ENCODE results near the gene ITGA2. TPM values are rescaled to one million over a fixed set of nuclear protein-coding genes. Genes with fewer than 3 reads are reported as not detected.

Gene ITGA2
- total and polyA plus RNA-seq, 3 donors from 2014 or later = 0.90 to 1.7 (median 1.0) TPM

DNA sequence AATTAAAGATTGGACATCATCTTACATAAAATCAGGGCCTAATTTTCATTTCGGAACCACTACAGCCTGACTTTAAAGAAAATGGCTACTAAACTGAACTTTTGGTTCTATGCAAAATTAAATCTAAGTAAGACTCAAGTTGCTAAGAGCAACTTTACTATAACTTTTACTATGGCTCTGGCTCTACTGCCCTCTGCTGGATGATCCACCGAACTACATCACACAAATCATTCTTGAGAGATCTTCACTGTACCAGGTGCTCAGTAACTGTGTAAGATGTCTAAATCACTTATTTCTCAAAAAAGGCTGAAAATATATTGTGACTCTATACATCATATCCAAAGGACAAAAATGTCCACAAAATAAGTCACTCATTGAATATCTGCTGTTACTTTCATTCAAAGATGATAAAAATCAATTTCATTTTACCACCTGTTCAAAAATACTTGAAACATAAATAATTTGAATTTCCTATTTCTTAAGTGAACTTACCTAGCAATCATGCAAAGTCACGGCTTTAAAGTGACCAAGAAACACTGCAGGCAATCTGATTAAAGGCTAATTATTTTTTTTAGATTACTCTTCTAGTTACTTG, 106.9 kb downstream of the ITGA2 start:
- Histone ChIP-seq H3K27me3 (no peaks in the 10 kb centered on the region), H3K9me3 (no peaks in the 10 kb centered on the region), H3K4me1 (no peaks in the 10 kb centered on the region), H3K27ac (no peak overlapping the region), H3K36me3 (ENCODE audit: low read depth, missing control alignments) (no peaks in the 10 kb centered on the region), H3K4me3 (no peak overlapping the region)
- intact Hi-C loops (cut with DNase I; ENCODE audit: low total_unique reads) = no loop called here
- 32 to 36% methylated on average over 3 of the region's 3 CpGs for WGBS, 2 donors
- DNase-seq = peak; percentile 81
- TF ChIP-seq, protein P1, sequence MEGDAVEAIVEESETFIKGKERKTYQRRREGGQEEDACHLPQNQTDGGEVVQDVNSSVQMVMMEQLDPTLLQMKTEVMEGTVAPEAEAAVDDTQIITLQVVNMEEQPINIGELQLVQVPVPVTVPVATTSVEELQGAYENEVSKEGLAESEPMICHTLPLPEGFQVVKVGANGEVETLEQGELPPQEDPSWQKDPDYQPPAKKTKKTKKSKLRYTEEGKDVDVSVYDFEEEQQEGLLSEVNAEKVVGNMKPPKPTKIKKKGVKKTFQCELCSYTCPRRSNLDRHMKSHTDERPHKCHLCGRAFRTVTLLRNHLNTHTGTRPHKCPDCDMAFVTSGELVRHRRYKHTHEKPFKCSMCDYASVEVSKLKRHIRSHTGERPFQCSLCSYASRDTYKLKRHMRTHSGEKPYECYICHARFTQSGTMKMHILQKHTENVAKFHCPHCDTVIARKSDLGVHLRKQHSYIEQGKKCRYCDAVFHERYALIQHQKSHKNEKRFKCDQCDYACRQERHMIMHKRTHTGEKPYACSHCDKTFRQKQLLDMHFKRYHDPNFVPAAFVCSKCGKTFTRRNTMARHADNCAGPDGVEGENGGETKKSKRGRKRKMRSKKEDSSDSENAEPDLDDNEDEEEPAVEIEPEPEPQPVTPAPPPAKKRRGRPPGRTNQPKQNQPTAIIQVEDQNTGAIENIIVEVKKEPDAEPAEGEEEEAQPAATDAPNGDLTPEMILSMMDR (IDR thresholded peaks at IDR 0.05) = peak; percentile 73 to 81 (median 78)
- no peak for TF ChIP-seq POLR2A (IDR thresholded peaks at IDR 0.05)

DNA sequence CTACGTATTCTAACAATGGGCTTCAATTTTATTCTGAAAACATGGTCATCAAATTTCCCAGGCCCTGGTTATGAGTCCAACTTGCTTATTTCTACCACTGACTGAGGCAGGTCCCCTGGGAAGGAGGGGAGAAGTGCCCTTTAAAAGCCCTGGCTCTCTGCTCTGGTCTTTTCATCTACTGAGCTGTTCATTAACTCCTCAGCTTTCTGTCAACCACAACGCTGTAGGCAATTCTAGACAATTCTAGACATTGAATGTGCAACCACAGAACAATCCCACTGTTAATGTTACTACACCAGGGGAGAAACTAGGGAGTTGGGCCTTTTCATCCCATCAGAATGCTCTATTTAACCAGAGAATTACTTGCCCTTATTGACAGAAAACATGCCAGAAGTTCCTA, 110.4 kb downstream of the ITGA2 start:
- DNase-seq = no peak
- no peak overlapping the region for H3K4me3 ChIP-seq
- no peaks in the 10 kb centered on the region for H3K9me3 ChIP-seq
- no peak overlapping the region for H3K27ac ChIP-seq
- no peaks in the 10 kb centered on the region for H3K4me1 ChIP-seq
- TF ChIP-seq, protein P1 (IDR thresholded peaks at IDR 0.05) = no peak
- no peak for TF ChIP-seq POLR2A (IDR thresholded peaks at IDR 0.05)
- no peaks in the 10 kb centered on the region for H3K36me3 ChIP-seq (ENCODE audit: low read depth, missing control alignments)
- intact Hi-C loops (cut with DNase I; ENCODE audit: low total_unique reads) = no loop called here
- H3K27me3 ChIP-seq = no peaks in the 10 kb centered on the region
- 76 to 88% methylated on average over 2 of the region's 2 CpGs for WGBS, 2 donors

DNA sequence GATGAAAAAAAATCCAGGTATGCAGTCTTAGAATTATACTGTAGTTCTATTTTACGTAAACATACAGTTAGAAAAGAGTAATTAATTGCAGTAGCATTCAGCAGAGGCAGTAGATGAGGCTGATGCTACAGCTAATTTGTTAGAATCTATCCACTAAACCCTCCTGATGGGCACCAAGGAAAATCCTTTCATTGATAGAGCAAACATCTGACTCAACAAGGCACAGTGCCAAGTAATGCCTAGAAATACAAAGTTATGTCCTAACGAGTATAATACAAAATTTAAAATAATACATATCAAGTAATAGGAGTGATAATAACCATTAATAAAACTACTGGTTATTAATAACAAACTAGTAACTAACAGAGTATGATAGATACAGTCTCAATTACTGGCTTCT, 111.5 kb downstream of the ITGA2 start:
- Histone ChIP-seq H3K4me3 (no peak overlapping the region), H3K27me3 (no peaks in the 10 kb centered on the region), H3K36me3 (ENCODE audit: low read depth, missing control alignments) (no peaks in the 10 kb centered on the region), H3K4me1 (no peaks in the 10 kb centered on the region), H3K27ac (no peak overlapping the region), H3K9me3 (no peaks in the 10 kb centered on the region)
- TF ChIP-seq, protein P1 (IDR thresholded peaks at IDR 0.05) = no peak
- TF ChIP-seq POLR2A (IDR thresholded peaks at IDR 0.05) = no peak
- 82 to 84% methylated on average over 2 of the region's 2 CpGs for WGBS, 2 donors
- intact Hi-C loops (cut with DNase I; ENCODE audit: low total_unique reads) = loop anchor here (10.0 kb wide), 1 partner anchor 146 kb away; no protein-coding TSS in a partner anchor
- DNase-seq = no peak

DNA sequence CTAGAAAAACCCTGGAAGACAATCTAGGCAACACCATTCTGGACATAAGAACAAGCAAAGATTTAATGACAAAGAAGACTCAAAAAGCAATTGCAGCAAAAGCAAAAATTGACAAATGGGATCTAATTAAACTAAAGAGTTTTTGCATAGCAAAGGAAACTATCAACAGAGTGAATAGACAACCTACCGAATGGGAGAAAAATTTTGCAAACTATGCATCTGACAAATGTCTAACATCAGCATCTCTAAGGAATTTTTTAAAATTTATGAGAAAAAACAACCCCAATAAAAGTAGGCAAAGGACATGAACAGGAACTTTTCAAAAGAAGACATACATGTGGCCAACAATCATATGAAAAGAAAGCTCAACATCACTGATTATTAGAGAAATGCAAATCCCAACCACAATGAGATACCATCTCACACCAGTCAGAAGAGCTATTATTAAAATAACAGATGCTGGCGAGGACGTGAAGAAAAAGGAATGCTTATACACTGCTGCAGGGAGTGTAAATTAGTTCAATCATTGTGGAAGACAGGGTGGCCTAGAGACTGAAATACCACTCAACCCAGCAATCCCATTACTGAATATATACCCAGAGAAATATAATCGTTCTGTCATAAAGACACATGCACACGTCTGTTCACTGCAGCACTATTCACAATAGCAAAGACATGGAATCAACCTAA, 116.6 kb downstream of the ITGA2 start:
- 76 to 87% methylated on average over 5 of the region's 5 CpGs for WGBS, 2 donors
- no peaks in the 10 kb centered on the region for H3K27me3 ChIP-seq
- no peak overlapping the region for H3K27ac ChIP-seq
- peaks cover 7% of the 10 kb centered on the region for H3K4me1 ChIP-seq
- H3K36me3 ChIP-seq (ENCODE audit: low read depth, missing control alignments) = no peaks in the 10 kb centered on the region
- no peak for TF ChIP-seq POLR2A (IDR thresholded peaks at IDR 0.05)
- TF ChIP-seq, protein P1 (IDR thresholded peaks at IDR 0.05) = no peak
- H3K9me3 ChIP-seq = no peaks in the 10 kb centered on the region
- no peak for DNase-seq
- intact Hi-C loops (cut with DNase I; ENCODE audit: low total_unique reads) = loop anchor here (10.0 kb wide), 1 partner anchor 151 kb away; no protein-coding TSS in a partner anchor
- no peak overlapping the region for H3K4me3 ChIP-seq

Measured in testis (tissue), 3 donors.